Stimulated activated CD8-positive, alpha-beta memory T cell treated with anti-CD3 and anti-CD28 coated beads, Interleukin-12 subunit alpha, Interleukin-12 subunit beta, amount 100 ng/mL, for 4 hours (primary cell): ENCODE data around the gene CACNA1C.

Source experiments
- DNase-seq: peaks from one replicate; pipeline ENCODE4 v3.0.0-alpha.2; 2020; ENCODE audit warnings: low read depth

The CACNA1C gene

DNA sequence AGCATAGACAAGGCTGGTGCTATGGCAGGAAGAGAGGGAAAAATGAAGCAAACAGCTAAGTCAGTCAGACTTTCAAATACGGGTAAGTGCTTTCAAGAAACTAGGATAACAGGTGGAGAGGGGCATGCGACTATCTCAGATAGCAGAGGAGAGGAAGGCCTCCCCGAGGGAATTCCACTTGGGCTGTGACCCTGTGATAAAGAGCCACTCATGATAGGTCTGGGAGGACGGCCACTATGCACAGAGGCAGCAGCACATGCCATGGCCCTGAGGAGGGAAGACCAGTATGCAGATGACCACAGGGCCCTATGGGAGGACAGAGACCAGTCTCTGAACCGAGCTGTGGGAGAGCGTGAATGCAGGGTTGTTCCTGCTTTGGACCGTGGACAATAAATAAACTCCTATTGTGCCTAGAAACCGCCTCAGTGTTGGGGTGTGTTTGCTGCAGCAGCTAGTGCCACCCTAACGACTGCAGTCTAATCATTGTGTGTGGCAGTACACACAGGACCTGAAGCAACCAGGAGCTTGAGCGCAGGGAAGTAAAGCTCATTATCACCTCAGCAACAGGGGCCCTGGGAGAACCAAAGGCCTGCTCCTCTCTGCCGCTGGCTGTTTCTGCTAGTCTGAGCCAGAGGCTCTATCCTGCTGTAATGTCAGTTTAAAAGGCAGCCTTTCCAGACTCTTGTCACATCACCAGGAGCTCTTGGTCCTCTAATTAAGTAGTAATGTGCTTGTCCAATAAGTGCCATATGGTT is 119.1 kb downstream of the CACNA1C start:
- DNase-seq: no peak

- no peak for DNase-seq
These were observed 119.9 kb downstream of the CACNA1C start for GRCh38 chr12:2172491-2173214.

GRCh38 chr12:2173971-2174370 is 121.2 kb downstream of the CACNA1C start:
- DNase-seq: no peak

DNA sequence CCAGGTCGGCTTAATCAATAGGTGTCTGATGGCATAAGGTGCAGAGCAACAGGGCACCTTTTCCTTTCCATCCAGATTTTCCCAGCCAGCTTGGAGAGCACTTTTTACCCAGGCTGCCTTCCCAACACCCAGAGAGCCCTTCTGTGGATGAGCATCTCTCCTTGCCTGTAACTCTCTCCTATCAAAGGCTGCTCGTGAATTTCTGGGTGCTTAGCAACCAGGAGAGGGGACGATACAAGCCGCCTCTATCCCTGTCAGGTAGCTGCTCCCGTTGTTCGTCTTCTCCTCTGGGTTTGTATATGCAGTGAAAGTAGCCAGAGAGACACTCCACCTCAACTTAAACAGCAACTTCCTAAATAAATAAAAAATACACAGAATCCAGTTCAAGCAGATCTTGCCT is 124.2 kb downstream of the CACNA1C start:
- no peak for DNase-seq

DNA sequence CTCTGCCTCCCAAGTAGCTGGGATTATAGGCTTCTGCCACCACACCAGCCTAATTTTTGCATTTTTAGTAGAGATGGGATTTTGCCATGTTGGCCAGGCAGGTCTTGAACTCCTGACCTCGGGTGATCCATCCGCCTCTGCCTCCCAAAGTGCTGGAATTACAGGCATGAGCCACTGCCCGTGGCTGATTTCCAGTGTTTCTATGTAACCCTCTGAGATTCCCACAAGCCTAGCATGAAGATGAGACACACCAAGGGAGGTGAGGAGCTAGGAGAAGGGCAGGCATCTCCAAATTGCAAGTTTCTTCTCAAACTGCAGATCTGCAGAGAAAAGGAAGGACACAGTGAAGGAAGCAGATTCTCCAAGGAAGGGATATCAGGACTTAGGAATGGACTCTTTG is 125.0 kb downstream of the CACNA1C start:
- DNase-seq: no peak

DNA sequence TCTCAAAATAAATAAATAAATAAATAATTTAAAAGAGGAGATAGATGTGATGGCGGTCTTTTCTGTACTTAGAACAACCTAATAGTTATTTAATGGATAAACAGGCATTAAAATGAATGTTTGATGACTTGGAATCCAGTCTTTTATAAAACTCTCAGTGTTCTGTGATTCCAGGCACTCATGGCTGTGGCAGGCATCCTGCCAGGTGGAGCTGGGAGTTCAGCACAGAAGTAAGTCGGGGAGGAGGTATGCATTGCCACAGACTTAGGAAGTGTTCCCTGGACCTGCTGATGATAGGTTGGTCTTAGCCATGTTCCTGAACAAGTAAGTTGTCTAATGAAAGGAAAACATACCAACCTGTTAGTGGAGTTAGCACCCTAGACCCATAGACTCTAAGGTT is 126.3 kb downstream of the CACNA1C start:
- DNase-seq: no peak

GRCh38 chr12:2179953-2180736 is 127.4 kb downstream of the CACNA1C start:
- DNase-seq: no peak

- no peak for DNase-seq
These were observed 127.9 kb downstream of the CACNA1C start for GRCh38 chr12:2180737-2181082.

DNA sequence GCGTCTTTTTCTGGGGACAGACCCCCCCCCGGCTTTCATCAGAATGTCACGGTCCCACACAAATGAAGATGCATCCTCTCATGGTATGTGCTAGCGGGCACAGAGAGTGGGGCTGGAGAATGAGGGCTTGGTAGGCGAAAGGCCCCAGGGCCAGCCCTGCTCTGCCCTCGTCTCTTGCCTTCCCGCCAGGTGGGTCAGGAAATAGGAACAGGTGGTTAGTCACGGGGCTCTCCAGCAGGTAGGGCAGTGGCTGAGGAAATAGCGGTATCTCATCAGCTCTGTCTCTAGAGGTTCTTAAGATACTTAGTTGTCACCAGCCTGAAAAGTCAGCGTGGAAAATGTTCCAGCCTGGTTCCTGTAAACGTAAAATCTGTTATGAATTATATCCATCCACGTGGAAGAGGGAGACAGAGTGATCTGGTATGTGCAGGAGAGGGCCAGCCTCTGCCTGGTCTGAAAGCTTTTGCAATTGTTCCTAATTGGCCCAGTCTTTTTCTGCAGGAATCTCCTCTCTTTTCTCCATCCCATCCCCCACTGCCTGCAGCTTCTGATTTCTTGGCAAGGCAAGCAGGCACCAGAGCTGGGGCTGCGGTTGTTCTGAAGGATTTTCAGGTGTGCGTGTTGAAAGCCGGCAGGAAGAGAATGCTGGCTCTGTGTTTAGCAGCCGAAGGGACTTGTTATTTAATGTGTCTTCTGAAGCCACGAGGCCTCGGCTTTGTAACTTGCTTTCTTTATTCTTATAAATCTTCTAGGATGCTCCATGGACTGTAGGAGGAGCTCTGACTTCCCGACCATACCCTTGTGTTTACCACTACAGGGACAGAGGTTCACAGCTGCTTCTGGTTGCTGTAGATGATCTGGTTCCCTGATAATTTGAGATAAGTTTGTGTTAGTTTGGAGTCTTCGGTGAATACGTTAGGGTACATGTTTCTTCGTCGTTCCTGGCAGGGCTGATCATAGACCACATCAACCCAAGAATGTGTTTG is 131.1 kb downstream of the CACNA1C start:
- DNase-seq: no peak

GRCh38 chr12:2185751-2186341 is 133.1 kb downstream of the CACNA1C start:
- DNase-seq: no peak

DNA sequence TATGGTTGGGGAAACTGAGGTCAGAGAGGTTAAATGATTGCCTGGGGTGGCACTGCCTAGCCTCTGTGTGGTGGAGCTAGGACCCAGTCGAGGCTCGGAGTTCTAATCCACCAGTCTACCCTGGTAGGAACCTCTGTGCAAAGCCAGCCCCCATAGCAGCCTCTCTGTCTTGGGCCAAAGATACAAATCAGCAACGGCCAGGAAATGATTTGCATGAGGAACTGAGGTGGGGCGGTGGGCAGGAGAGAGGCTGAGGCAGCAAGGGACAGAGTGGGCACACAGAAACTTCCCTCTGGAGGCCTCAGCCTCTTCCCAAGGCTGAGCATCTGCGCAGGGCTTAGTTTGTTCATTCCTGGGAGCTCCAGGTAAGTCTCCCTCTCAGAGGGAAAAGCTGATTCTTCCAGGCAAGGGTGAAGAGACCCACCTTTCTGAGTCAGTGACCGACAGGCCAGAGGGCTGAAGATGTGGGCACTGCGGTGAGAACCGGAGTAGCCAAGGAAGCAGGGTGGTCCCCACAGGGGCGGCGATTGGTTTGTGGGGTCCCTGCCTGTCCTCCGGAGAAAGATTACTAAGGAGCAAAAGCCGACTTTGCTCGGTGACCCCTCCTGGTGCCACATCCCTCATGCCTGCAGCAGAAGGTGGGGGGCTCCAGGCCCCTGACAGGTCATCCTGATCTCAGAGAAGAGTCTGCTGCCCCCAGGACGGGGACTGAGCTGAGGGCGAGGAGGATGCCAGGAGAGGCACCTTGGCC is 134.6 kb downstream of the CACNA1C start:
- no peak for DNase-seq

DNA sequence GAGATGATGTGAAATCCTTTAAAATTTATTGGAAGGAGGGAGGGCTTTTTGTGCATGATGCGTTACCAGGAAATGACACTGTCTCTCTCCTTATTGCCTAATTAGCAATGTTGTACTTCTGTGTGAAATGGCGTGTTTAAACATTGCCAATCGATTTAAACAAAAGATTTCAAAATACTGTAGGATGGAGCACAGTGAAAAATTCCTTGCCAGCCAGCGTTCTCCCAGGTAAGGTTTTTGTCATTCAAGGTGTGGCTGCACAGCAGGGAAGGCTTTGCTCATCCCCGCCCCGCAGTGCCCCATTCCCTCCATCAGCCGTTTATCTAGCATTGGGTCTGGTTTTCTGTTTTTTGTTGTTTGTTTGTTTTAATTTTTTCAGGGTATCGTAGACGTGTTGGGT is 137.3 kb downstream of the CACNA1C start:
- DNase-seq: no peak

- DNase-seq: no peak
These were observed 138.2 kb downstream of the CACNA1C start for GRCh38 chr12:2190896-2191533.

GRCh38 chr12:2191534-2192153 is 138.9 kb downstream of the CACNA1C start:
- DNase-seq: no peak

GRCh38 chr12:2192231-2192630 is 139.4 kb downstream of the CACNA1C start:
- no peak for DNase-seq

DNA sequence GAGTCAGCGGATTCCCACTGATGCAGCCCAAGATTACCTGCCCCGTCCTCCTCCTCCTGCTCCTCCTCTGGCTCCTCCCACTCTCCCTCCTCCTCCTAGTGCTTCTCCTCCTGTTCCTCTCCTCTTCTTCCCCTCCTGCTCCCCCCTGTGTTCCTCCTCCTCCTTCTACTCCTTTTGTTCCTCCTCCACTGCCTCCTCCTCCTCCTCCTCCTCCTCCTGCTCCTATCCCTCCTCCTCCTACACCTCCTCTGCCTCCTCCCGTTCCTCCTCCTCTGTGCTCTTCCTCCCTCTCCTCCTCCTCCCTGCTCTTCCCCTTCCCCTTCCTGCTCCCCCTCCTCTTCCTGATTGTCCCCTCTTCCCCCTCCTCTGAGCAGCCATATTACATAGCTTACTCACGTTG is 141.3 kb downstream of the CACNA1C start:
- no peak for DNase-seq

DNA sequence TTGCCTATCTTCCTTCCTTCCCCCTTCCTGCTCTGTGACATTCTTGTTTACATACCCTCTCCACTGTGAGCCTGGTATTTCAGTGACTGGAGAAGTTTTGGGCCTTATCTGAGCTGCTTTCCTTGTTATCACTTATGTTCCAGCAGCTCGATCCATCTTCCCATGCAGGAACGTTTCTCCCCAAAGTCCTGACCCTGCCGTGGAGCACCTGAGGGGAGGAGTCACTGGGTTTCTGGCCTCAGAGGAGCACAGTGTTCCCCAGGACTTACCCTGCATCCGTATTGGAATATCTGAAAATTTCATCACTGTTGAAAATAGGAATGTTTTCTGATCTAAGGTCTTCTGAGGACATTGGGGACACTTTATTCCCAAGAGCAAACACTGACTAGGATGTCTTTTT is 141.8 kb downstream of the CACNA1C start:
- DNase-seq: no peak

GRCh38 chr12:2195085-2195484 is 142.3 kb downstream of the CACNA1C start:
- DNase-seq: no peak

DNA sequence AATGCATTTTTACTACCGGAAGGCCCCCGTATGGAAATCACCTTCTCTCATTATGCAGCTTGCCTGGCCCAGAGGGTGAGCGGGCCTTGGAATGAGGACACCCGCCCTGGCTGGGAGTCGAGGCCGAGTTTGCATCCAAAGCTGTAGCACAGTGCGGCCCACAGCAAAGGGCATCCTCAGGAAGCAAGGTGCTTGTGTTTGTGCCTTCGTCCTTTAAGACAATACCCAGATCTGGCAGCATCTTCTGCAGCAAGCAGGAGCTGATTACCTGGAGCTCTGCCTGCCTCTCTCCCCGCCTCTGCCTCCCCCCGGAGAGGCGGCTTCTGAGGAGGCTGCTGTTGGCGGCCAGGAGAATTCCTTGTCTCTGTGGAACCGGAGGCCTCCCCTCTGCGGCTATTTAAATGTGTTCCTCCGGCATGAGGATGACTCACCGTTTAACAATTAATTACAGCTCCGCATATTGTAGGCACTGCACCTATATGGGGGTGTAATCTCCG is 145.3 kb downstream of the CACNA1C start:
- DNase-seq: no peak
